ENCODE results near the gene MRPL46. TPM values are rescaled to one million over a fixed set of nuclear protein-coding genes. Genes with fewer than 3 reads are reported as not detected.

Gene MRPL46
- total and polyA plus RNA-seq, 9 of the 15 experiments (the other 6 are each of a cell fraction or from before 2014, with no cell fraction given), result 41.2 to 72.2 (median 49.8) TPM

DNA sequence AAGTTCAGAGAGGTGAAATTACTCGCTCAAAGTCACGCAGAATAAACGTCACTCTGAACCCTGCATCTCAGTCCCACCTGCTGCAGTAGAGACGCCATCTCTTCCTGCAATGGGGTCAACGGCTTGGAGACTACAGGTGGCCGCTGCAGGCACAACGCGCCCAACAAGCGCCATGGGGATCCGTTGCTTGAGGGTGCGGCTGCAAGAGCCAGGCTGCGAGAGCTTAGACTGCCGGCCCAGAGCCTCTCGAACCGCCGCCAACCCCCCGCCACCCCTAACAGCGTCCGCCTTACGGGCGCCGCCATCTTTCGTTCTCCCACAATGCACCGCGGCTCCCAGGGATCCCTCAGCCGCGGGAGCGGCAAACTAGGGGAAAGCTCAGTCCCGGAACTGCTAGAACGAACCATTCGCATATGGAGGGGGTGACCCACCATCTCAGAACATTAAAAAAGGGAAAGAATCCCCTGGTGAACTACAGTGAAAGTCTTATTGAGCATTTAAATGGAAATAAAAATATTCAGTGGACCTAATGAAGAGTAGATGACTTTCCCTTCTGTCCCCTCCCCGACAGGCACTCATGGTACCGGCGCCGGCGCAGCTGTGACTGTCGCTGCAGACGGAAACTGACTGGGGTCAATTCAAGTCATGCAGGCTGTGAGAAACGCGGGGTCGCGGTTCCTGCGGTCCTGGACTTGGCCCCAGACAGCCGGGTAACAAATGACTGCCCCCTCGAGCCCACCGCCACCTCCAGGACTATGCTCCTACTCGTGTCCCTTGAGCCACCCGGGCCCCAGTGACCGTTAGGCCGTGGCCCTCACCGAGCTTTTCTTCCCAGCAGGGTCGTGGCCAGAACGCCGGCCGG is at the start of gene MRPL46, which contains the start of gene MRPS11 (continued):
- TF ChIP-seq, protein P1, sequence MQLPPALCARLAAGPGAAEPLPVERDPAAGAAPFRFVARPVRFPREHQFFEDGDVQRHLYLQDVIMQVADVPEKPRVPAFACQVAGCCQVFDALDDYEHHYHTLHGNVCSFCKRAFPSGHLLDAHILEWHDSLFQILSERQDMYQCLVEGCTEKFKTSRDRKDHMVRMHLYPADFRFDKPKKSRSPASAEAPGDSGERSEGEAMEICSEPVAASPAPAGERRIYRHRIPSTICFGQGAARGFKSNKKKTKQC (CRISPR knock-in tag; IDR thresholded peaks at IDR 0.05), result peak; percentile 15; the same call in 1 of the 2 replicates
- TF ChIP-seq BRD4 (IDR thresholded peaks at IDR 0.05) (no peak), POLR2B (IDR thresholded peaks at IDR 0.05; ENCODE audit: low read depth, partially characterized antibody) (peak; percentile 48), SMARCC2 (IDR thresholded peaks at IDR 0.05; ENCODE audit: low read depth) (no peak), NR1H2 (CRISPR knock-in tag; IDR thresholded peaks at IDR 0.05) (no peak), ZNF449 (CRISPR knock-in tag; IDR thresholded peaks at IDR 0.05) (no peak), HCFC1 (IDR thresholded peaks at IDR 0.05; ENCODE audit: low read depth, low read length) (peak; percentile 70), HDAC2 (IDR thresholded peaks at IDR 0.05) (peak; percentile 80), PHF8 (IDR thresholded peaks at IDR 0.05; ENCODE audit: borderline replicate concordance, low read length) (peak; percentile 84), SMAD1 (IDR thresholded peaks at IDR 0.05; ENCODE audit: low read depth, low read length, partially characterized antibody) (peak; percentile 49), DACH1 (IDR thresholded peaks at IDR 0.05; ENCODE audit: partially characterized antibody) (peak; percentile 86), TBP (optimal IDR thresholded peaks at IDR 0.05; ENCODE audit: low read depth, low read length) (peak; percentile 89), HDAC3 (IDR thresholded peaks at IDR 0.05; ENCODE audit: borderline replicate concordance, partially characterized antibody) (peak; percentile 30), SREBF1 (IDR thresholded peaks at IDR 0.05; ENCODE audit: borderline replicate concordance, low read depth, low read length) (peak; percentile 75; the same call in 1 of the 2 replicates), TCF7L2 (IDR thresholded peaks at IDR 0.05; ENCODE audit: low read depth, low read length) (peak; percentile 93), KAT7 (CRISPR knock-in tag; IDR thresholded peaks at IDR 0.05; ENCODE audit: borderline replicate concordance) (peak; percentile 84; the same call in 1 of the 2 replicates), PREB (CRISPR knock-in tag; IDR thresholded peaks at IDR 0.05) (0 out of 2 replicates have a peak, but pooled peaks have one; percentile 67), ZFX (CRISPR knock-in tag; IDR thresholded peaks at IDR 0.05) (peak; percentile 75), POU5F1 (IDR thresholded peaks at IDR 0.05; ENCODE audit: borderline replicate concordance, low read depth, low read length, partially characterized antibody) (peak; percentile 82), EZH2 (IDR thresholded peaks at IDR 0.05; ENCODE audit: borderline replicate concordance, low read depth, low read length) (no peak), GATAD2B (IDR thresholded peaks at IDR 0.05; ENCODE audit: borderline replicate concordance) (0 out of 2 replicates have a peak, but pooled peaks have one; percentile 69), ESRRA (IDR thresholded peaks at IDR 0.05; ENCODE audit: borderline replicate concordance, low read depth) (peak; percentile 55; the same call in 1 of the 2 replicates), NEUROD1 (IDR thresholded peaks at IDR 0.05; ENCODE audit: borderline replicate concordance, low read depth, low read length, partially characterized antibody) (peak; percentile 38)
- TF ChIP-seq, protein P2, sequence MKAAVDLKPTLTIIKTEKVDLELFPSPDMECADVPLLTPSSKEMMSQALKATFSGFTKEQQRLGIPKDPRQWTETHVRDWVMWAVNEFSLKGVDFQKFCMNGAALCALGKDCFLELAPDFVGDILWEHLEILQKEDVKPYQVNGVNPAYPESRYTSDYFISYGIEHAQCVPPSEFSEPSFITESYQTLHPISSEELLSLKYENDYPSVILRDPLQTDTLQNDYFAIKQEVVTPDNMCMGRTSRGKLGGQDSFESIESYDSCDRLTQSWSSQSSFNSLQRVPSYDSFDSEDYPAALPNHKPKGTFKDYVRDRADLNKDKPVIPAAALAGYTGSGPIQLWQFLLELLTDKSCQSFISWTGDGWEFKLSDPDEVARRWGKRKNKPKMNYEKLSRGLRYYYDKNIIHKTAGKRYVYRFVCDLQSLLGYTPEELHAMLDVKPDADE (conservative IDR thresholded peaks at IDR 0.05; ENCODE audit: control insufficient read depth, low read depth, low read length), result peak; percentile 65

All from K562 (cell line).